Osteoblast (primary cell): ENCODE measurements around the gene RER1. TPM values are rescaled to one million over a fixed set of nuclear protein-coding genes. Genes with fewer than 3 reads are reported as not detected.

Experiments
- DNase-seq: peaks from one replicate; pipeline ENCODE4 v3.0.0; 2011; ENCODE audit warnings: low spot score, mixed read lengths; ENCODE audit not compliant: insufficient read length; ENCODE audit errors: missing footprints
- H2AFZ ChIP-seq: 2 replicates; pipeline ENCODE4 v1.6.0; 2011; ENCODE audit warnings: mild to moderate bottlenecking, low read length
- H3K27ac ChIP-seq: 2 replicates; pipeline ENCODE4 v1.5.1; 2011; ENCODE audit warnings: mild to moderate bottlenecking, low read depth, low read length, moderate library complexity
- H3K27me3 ChIP-seq: 2 replicates; pipeline ENCODE4 v1.6.0; 2012; ENCODE audit warnings: mild to moderate bottlenecking, control low read depth, inconsistent platforms, low read length, moderate library complexity; ENCODE audit not compliant: insufficient read depth
- H3K36me3 ChIP-seq: 2 replicates; pipeline ENCODE4 v1.5.1; 2011; ENCODE audit warnings: mild to moderate bottlenecking, low read length, control low read depth, moderate library complexity; ENCODE audit not compliant: insufficient read depth
- H3K4me1 ChIP-seq: 2 replicates; pipeline ENCODE4 v1.5.1; 2011; ENCODE audit warnings: mild to moderate bottlenecking, low read length, control low read depth, moderate library complexity; ENCODE audit not compliant: insufficient read depth
- H3K4me2 ChIP-seq: 2 replicates; pipeline ENCODE4 v1.6.0; 2011; ENCODE audit warnings: mild to moderate bottlenecking, low read length; ENCODE audit not compliant: insufficient read depth
- H3K4me3 ChIP-seq: fragments of 200-600 bp; sonication (generic); 3 replicates; pipeline ENCODE4 v1.5.1; 2012; ENCODE audit warnings: mild to moderate bottlenecking, low read length, inconsistent platforms; ENCODE audit not compliant: insufficient read depth
- H3K79me2 ChIP-seq: 2 replicates; pipeline ENCODE4 v1.6.0; 2012; ENCODE audit warnings: mild to moderate bottlenecking, low read length, control low read depth, inconsistent platforms; ENCODE audit not compliant: insufficient read depth
- H3K9me3 ChIP-seq: 2 replicates; pipeline ENCODE4 v1.5.1; 2011; ENCODE audit warnings: low read depth, low read length, control low read depth
- H4K20me1 ChIP-seq: 2 replicates; pipeline ENCODE4 v1.6.0; 2012; ENCODE audit warnings: mild to moderate bottlenecking, low read length, control low read depth; ENCODE audit not compliant: insufficient read depth
- CTCF ChIP-seq: IDR thresholded peaks from 2 replicates; pipeline ENCODE4 v1.5.1; 2011; ENCODE audit warnings: mild to moderate bottlenecking, low read depth, low read length, moderate library complexity; ENCODE audit errors: extremely low read depth
- total RNA-seq: library from RNA; depleted of rRNA; stranded (reverse); fragments of >200 nt; gene quantifications from 2 replicates; pipeline ENCODE4 v1.2.3, GENCODE V29; 2012

Gene RER1
- total RNA-seq, 1 donor = 95.2 TPM

- peaks cover 25% of the 10 kb centered on the region for H3K27me3 ChIP-seq
- H3K4me3 ChIP-seq = no peak overlapping the region
- no peaks in the 10 kb centered on the region for H3K4me1 ChIP-seq
- no peak overlapping the region for H3K4me2 ChIP-seq
- no peak overlapping the region for H2AFZ ChIP-seq
- no peak overlapping the region for H3K27ac ChIP-seq
- TF ChIP-seq CTCF = no peak
- H3K9me3 ChIP-seq = no peaks in the 10 kb centered on the region
- no peak for DNase-seq
- no peaks in the 10 kb centered on the region for H4K20me1 ChIP-seq
- H3K36me3 ChIP-seq = no peaks in the 10 kb centered on the region
- no peaks in the 10 kb centered on the region for H3K79me2 ChIP-seq
Measured at GRCh38 chr1:2435091-2435490, 43.5 kb downstream of the RER1 start.

- Histone ChIP-seq H3K36me3 (no peaks in the 10 kb centered on the region), H3K4me2 (no peak overlapping the region), H4K20me1 (no peaks in the 10 kb centered on the region), H2AFZ (no peak overlapping the region), H3K4me3 (no peak overlapping the region), H3K4me1 (no peaks in the 10 kb centered on the region), H3K9me3 (no peaks in the 10 kb centered on the region), H3K27me3 (peaks cover 25% of the 10 kb centered on the region), H3K27ac (no peak overlapping the region), H3K79me2 (no peaks in the 10 kb centered on the region)
- TF ChIP-seq CTCF = no peak
- no peak for DNase-seq
Measured at GRCh38 chr1:2435746-2436355, 44.2 kb downstream of the RER1 start.

- Histone ChIP-seq H2AFZ (no peak overlapping the region), H3K9me3 (no peaks in the 10 kb centered on the region), H3K79me2 (no peaks in the 10 kb centered on the region), H3K4me2 (no peak overlapping the region), H3K27ac (no peak overlapping the region), H3K27me3 (peaks cover 25% of the 10 kb centered on the region), H3K4me1 (no peaks in the 10 kb centered on the region), H4K20me1 (no peaks in the 10 kb centered on the region), H3K4me3 (no peak overlapping the region), H3K36me3 (no peaks in the 10 kb centered on the region)
- no peak for DNase-seq
- TF ChIP-seq CTCF = no peak
Measured at GRCh38 chr1:2436876-2437275, 45.2 kb downstream of the RER1 start.

- Histone ChIP-seq H3K4me3 (no peak overlapping the region), H3K9me3 (no peaks in the 10 kb centered on the region), H3K79me2 (no peaks in the 10 kb centered on the region), H2AFZ (no peak overlapping the region), H3K27me3 (peaks cover 29% of the 10 kb centered on the region), H3K27ac (no peak overlapping the region), H3K4me2 (no peak overlapping the region), H3K4me1 (no peaks in the 10 kb centered on the region), H4K20me1 (no peaks in the 10 kb centered on the region), H3K36me3 (no peaks in the 10 kb centered on the region)
- no peak for DNase-seq
- TF ChIP-seq CTCF = no peak
Measured at GRCh38 chr1:2437617-2438016, 46.0 kb downstream of the RER1 start.
